ENCODE results near the gene ZSCAN21.
A peak's percentile ranks its signal among the peaks of the same experiment; 100 is the strongest.

Gene ZSCAN21

GRCh38 chr7:100049441-100050291 is at the start of gene ZSCAN21 (continued):
- TF ChIP-seq ZNF449 (tag by site-specific recombination; IDR thresholded peaks at IDR 0.05) = no peak
- TF ChIP-seq ZBTB21 (tag by site-specific recombination; IDR thresholded peaks at IDR 0.05) = peak; percentile 90
- peak; percentile 88; the same call in 1 of the 2 replicates for TF ChIP-seq ZNF639 (tag by site-specific recombination; IDR thresholded peaks at IDR 0.05)
- TF ChIP-seq PRDM10 (tag by site-specific recombination; IDR thresholded peaks at IDR 0.05) = peak; percentile 26; the same call in 1 of the 2 replicates
- 0 out of 2 replicates have a peak, but pooled peaks have one; percentile 11 for TF ChIP-seq IKZF3 (tag by site-specific recombination; IDR thresholded peaks at IDR 0.05)
- no peak for TF ChIP-seq ZNF776 (tag by site-specific recombination; IDR thresholded peaks at IDR 0.05; ENCODE audit: borderline replicate concordance)
- TF ChIP-seq ZNF292 (tag by site-specific recombination; IDR thresholded peaks at IDR 0.05; ENCODE audit: borderline replicate concordance, low read depth) = no peak
- TF ChIP-seq PRDM6 (tag by site-specific recombination; IDR thresholded peaks at IDR 0.05) = no peak
- no peak for TF ChIP-seq ZNF548 (tag by site-specific recombination; IDR thresholded peaks at IDR 0.05)
- 0 out of 2 replicates have a peak, but pooled peaks have one; percentile 11 for TF ChIP-seq ZNF623 (tag by site-specific recombination; IDR thresholded peaks at IDR 0.05)
- TF ChIP-seq ZNF157 (tag by site-specific recombination; IDR thresholded peaks at IDR 0.05) = no peak
- TF ChIP-seq ZNF664 (tag by site-specific recombination; IDR thresholded peaks at IDR 0.05) = no peak
- no peak for TF ChIP-seq ZBTB6 (tag by site-specific recombination; IDR thresholded peaks at IDR 0.05)
- TF ChIP-seq ZNF155 (tag by site-specific recombination; IDR thresholded peaks at IDR 0.05) = no peak
- TF ChIP-seq ZNF518A (tag by site-specific recombination; conservative IDR thresholded peaks at IDR 0.05; ENCODE audit: low read depth) = peak; percentile 93
- TF ChIP-seq ELK4 (IDR thresholded peaks at IDR 0.05; ENCODE audit: borderline replicate concordance, low read depth, low read length) = no peak
- TF ChIP-seq MEIS1 (CRISPR knock-in tag; IDR thresholded peaks at IDR 0.05; ENCODE audit: borderline replicate concordance) = no peak
- TF ChIP-seq ZNF133 (tag by site-specific recombination; IDR thresholded peaks at IDR 0.05) = no peak
- 0 out of 2 replicates have a peak, but pooled peaks have one; percentile 17 for TF ChIP-seq SCRT2 (tag by site-specific recombination; IDR thresholded peaks at IDR 0.05)
- TF ChIP-seq ZNF530 (tag by site-specific recombination; IDR thresholded peaks at IDR 0.05; ENCODE audit: low read depth) = no peak
